Lower lobe of right lung (tissue), 2 donors: ENCODE measurements around the gene IKZF3. TPM values are rescaled to one million over a fixed set of nuclear protein-coding genes. Genes with fewer than 3 reads are reported as not detected.
A peak's percentile ranks its signal among the peaks of the same experiment; 100 is the strongest.
"Not testable (repeated sequence)": the region's sequence is repeated elsewhere in the genome, so short reads cannot be mapped to it uniquely, and the experiment has no call there.

Experiments used
- ATAC-seq, 2 donors: fragments of 200-7000 bp; cut with Tn5 transposase; one replicate each; pipeline ENCODE4 v1.9.1; 2020 to 2022; ENCODE audit warnings: mild to moderate bottlenecking in 2 of 2, moderate library complexity in 2 of 2
- DNase-seq: peaks from one replicate; pipeline ENCODE4 v3.0.0-alpha.2; 2020
- H3K27ac ChIP-seq: fragments of 200-600 bp; one replicate; pipeline ENCODE4 v1.8.0; 2022
- H3K27me3 ChIP-seq: fragments of 200-600 bp; one replicate; pipeline ENCODE4 v1.8.0; 2022; ENCODE audit warnings: low read depth
- H3K36me3 ChIP-seq: fragments of 200-600 bp; one replicate; pipeline ENCODE4 v1.8.0; 2022; ENCODE audit warnings: mild to moderate bottlenecking
- H3K4me1 ChIP-seq: fragments of 200-600 bp; one replicate; pipeline ENCODE4 v1.8.0; 2022
- H3K4me3 ChIP-seq: fragments of 200-600 bp; one replicate; pipeline ENCODE4 v1.8.0; 2022; ENCODE audit warnings: mild to moderate bottlenecking
- H3K9me3 ChIP-seq: fragments of 200-600 bp; one replicate; pipeline ENCODE4 v1.8.0; 2022
- intact Hi-C: fragments of 100-400 bp; cut with DNase I; formaldehyde crosslinking; loops from one replicate; pipeline ENCODE4 v1.11.0; 2022
- total RNA-seq: library from RNA; stranded (reverse); fragmentation: NEBNext Ultra II Directional; extraction: Animal tissue kit (Norgen Biotek cat#: 25700); gene quantifications from one replicate; pipeline ENCODE4 v1.2.1, GENCODE V29; 2021
- TF ChIP-seq, protein P1 (sequence below): fragments of 200-600 bp; IDR thresholded peaks from one replicate; pipeline ENCODE4 v1.8.0; 2022; ENCODE audit warnings: antibody characterized with exemption, mild to moderate bottlenecking
- donor health status: DM: no; HTN: yes; CAD: no; lungs with severe emphysema.

The IKZF3 gene
- total RNA-seq, 1 donor from 2014 or later: 7.1 TPM

GRCh38 chr17:39753514-39754160 lies 110.5 kb downstream of the IKZF3 start:
- DNase-seq: no peak

DNA sequence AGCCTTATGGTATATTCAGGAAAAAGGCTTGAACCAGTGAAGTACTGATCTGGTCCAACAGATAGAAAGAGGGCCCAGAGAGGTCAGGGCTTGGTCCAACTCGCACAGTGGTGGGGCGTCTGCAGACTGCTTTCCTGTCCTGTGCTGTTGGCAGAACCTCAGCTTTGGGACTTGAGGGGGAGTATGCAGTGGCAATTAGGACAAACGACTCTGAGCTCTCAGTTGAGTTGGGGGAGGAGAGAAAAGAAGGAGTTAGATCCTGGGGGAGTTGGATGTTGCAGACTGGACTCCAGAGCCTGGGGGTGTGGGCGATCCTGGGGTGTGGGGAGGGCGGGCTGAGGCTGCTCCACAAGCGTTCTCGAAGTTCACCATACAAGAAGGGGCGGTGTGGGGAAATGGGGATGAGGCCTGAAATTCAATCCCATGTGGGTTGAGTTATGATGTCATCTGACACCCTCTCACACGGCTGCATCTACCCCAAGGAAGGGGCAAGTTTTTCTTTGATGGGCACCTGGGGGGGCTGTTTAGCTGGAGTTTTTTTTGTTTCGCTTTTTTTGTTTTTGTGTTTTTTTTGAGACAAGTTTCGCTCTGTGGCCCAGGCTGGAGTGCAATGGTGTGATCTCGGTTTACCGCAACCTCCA lies 111.8 kb downstream of the IKZF3 start:
- no peak for DNase-seq

More at GRCh38 chr17:39753514-39754160, 110.5 kb downstream of the IKZF3 start:
- Histone ChIP-seq H3K9me3 (no peaks in the 10 kb centered on the region), H3K4me1 (peaks cover 25% of the 10 kb centered on the region), H3K27ac (peak overlapping the region; percentile 97), H3K27me3 (no peaks in the 10 kb centered on the region), H3K4me3 (peak overlapping the region; percentile 61), H3K36me3 (no peaks in the 10 kb centered on the region)
- TF ChIP-seq, protein P1, sequence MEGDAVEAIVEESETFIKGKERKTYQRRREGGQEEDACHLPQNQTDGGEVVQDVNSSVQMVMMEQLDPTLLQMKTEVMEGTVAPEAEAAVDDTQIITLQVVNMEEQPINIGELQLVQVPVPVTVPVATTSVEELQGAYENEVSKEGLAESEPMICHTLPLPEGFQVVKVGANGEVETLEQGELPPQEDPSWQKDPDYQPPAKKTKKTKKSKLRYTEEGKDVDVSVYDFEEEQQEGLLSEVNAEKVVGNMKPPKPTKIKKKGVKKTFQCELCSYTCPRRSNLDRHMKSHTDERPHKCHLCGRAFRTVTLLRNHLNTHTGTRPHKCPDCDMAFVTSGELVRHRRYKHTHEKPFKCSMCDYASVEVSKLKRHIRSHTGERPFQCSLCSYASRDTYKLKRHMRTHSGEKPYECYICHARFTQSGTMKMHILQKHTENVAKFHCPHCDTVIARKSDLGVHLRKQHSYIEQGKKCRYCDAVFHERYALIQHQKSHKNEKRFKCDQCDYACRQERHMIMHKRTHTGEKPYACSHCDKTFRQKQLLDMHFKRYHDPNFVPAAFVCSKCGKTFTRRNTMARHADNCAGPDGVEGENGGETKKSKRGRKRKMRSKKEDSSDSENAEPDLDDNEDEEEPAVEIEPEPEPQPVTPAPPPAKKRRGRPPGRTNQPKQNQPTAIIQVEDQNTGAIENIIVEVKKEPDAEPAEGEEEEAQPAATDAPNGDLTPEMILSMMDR: no peak
- intact Hi-C loops: no loop called here
- peak; percentile 58 to 69 for ATAC-seq

DNA sequence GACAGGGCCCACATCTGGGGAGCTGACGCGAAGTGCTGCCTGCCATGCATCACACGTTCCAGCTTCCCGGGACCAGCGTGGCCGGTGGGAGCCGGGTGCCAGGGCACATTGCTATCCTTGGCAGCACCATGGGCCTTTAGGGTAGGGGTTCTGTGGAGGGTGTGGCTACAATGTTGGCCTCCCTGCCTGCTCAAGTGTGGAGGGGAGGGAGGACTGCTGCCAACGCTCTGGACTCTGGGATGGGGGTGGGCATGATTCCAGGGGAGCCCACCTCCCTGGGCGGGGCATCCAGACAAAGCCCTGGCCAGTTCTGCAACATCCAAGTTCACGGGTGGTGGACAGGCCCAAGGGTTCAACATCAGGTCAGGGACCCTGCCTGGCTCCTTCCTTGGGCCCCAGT lies 112.5 kb downstream of the IKZF3 start:
- H3K9me3 ChIP-seq: no peaks in the 10 kb centered on the region
- no peak overlapping the region for H3K4me3 ChIP-seq
- ATAC-seq: no peak
- H3K4me1 ChIP-seq: peaks cover 25% of the 10 kb centered on the region
- no peaks in the 10 kb centered on the region for H3K27me3 ChIP-seq
- H3K27ac ChIP-seq: no peak overlapping the region
- no peak for DNase-seq
- intact Hi-C loops: no loop called here
- H3K36me3 ChIP-seq: no peaks in the 10 kb centered on the region
- TF ChIP-seq, protein P1: no peak

More for the DNA sequence above, 111.8 kb downstream of the IKZF3 start:
- ATAC-seq: no peak
- Histone ChIP-seq H3K36me3 (no peaks in the 10 kb centered on the region), H3K27me3 (no peaks in the 10 kb centered on the region), H3K4me1 (peaks cover 25% of the 10 kb centered on the region), H3K4me3 (no peak overlapping the region), H3K27ac (no peak overlapping the region), H3K9me3 (no peaks in the 10 kb centered on the region)
- intact Hi-C loops: no loop called here
- TF ChIP-seq, protein P1: no peak

DNA sequence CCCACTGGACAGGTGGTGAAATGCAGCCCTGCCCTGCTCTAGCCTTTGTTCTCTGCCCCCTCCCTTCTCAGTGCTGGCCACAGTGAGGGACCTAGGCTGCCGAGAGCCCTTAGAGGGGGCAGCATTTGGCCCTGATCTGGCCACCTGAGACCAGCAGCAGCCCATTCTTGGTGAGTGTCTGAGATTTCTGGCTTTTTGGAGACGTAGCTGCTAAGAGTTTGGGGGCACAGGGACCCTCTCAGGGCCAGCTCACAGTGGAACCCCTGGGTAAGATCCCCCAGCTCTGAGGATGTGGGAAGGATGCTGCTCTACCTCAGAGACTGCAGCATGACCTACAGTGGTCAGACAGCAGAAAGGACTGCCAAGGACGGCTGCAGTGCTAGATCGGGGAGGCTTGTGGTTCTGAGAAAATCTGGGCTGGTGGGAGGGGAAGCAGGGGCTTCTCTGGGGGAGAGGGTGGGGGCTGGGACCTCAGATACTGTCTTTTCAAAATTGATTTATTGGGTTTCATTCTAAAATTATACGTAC lies 113.0 kb downstream of the IKZF3 start:
- no peak for ATAC-seq
- H3K9me3 ChIP-seq: no peaks in the 10 kb centered on the region
- H3K27ac ChIP-seq: no peak overlapping the region
- no peak overlapping the region for H3K4me3 ChIP-seq
- H3K4me1 ChIP-seq: peaks cover 23% of the 10 kb centered on the region
- H3K27me3 ChIP-seq: no peaks in the 10 kb centered on the region
- intact Hi-C loops: no loop called here
- TF ChIP-seq, protein P1: no peak
- peak; percentile 14 for DNase-seq
- no peaks in the 10 kb centered on the region for H3K36me3 ChIP-seq

GRCh38 chr17:39750131-39751015 lies 113.7 kb downstream of the IKZF3 start:
- ATAC-seq: no peak
- Histone ChIP-seq H3K27ac (peak overlapping the region; percentile 31), H3K36me3 (peaks cover 6% of the 10 kb centered on the region), H3K27me3 (no peaks in the 10 kb centered on the region), H3K4me3 (no peak overlapping the region), H3K4me1 (peaks cover 17% of the 10 kb centered on the region), H3K9me3 (no peaks in the 10 kb centered on the region)
- peak; percentile 43 for DNase-seq
- intact Hi-C loops: no loop called here
- TF ChIP-seq, protein P1: no peak

GRCh38 chr17:39748444-39749034 lies 115.6 kb downstream of the IKZF3 start:
- H3K4me1 ChIP-seq, H3K9me3 ChIP-seq, ATAC-seq, H3K27me3 ChIP-seq, intact Hi-C loops, H3K27ac ChIP-seq, H3K4me3 ChIP-seq: not testable (repeated sequence)
- peak; percentile 5 for DNase-seq
- peaks cover 23% of the 10 kb centered on the region for H3K36me3 ChIP-seq
